HepG2 (cell line): ENCODE measurements around the gene CTSW. TPM values are rescaled to one million over a fixed set of nuclear protein-coding genes. Genes with fewer than 3 reads are reported as not detected.

Experiments used
- ATAC-seq: fragments of 200-7000 bp; cut with Tn5 transposase; 3 replicates; pipeline ENCODE4 v1.9.1; 2020; ENCODE audit warnings: mild to moderate bottlenecking, moderate library complexity
- BruUV-seq: library from RNA; stranded (reverse); fragments of 400-500 nt; replicated peaks from 2 replicates; lab custom pipeline; 2021; lab: Mats Ljungman, UMichigan
- CTCF ChIA-PET: fragments of 300-600 bp; formaldehyde crosslinking; extraction: SDS; loops from one replicate; lab custom pipeline; 2021; ENCODE audit warnings: low total read pairs, inconsistent platforms, low intra/inter-chr PET ratio; lab: Yijun Ruan, JAX
- POLR2A ChIA-PET: fragments of 350-600 bp; sonication (Branson Sonifier 250); formaldehyde crosslinking; loops from one replicate; lab custom pipeline; 2020; ENCODE audit warnings: antibody characterized with exemption, inconsistent platforms; lab: Yijun Ruan, JAX
- DNase-seq: peaks from one replicate; pipeline ENCODE4 v3.0.0-alpha.2; 2015; ENCODE audit warnings: low spot score
- FAIRE-seq: peaks from 3 replicates; lab custom pipeline; 2011; peaks lifted over from hg19 to GRCh38; lab: Jason Lieb, UNC
- H2AFZ ChIP-seq: one replicate; pipeline ENCODE4 v1.6.1; 2011; ENCODE audit warnings: low read length, inconsistent platforms
- H3K27ac ChIP-seq: fragments of 300-600 bp; 3 replicates; pipeline ENCODE4 v1.8.0; 2011; ENCODE audit warnings: mixed run types, mild to moderate bottlenecking, mixed read lengths, low read length, inconsistent platforms; ENCODE audit not compliant: insufficient read depth; ENCODE audit errors: extremely low read length
- H3K27me3 ChIP-seq, 2 experiments: fragments of 200-600 bp in 1 of 2; 2 replicates in 1 of 2; 3 replicates in 1 of 2; pipeline versions ENCODE4 v1.6.0 to v1.8.0; 2011; ENCODE audit warnings: low read length in 2 of 2, mild to moderate bottlenecking in 2 of 2, moderate library complexity in 2 of 2, inconsistent platforms in 1 of 2; ENCODE audit not compliant: insufficient read depth in 2 of 2, control insufficient read depth in 1 of 2
- H3K36me3 ChIP-seq, 2 experiments: fragments of 200-600 bp in 1 of 2; replicated peaks in 1 of 2; 2 replicates in 1 of 2; 3 replicates in 1 of 2; pipeline versions ENCODE4 v1.5.1 to v1.8.0; 2011; ENCODE audit warnings: low read length in 2 of 2, inconsistent platforms in 1 of 2; ENCODE audit not compliant: insufficient read depth in 2 of 2, control insufficient read depth in 1 of 2
- H3K4me1 ChIP-seq: 2 replicates; pipeline ENCODE4 v1.5.1; 2012; ENCODE audit warnings: low read length, inconsistent platforms; ENCODE audit not compliant: insufficient read depth
- H3K4me2 ChIP-seq: 2 replicates; pipeline ENCODE4 v1.6.0; 2011; ENCODE audit warnings: low read depth, low read length, inconsistent platforms
- H3K4me3 ChIP-seq, 3 experiments: fragments of 200-600 bp in 1 of 3; sonication (generic), shearing (Covaris generic) in 1 of 3; replicated peaks in 1 of 3; 2 replicates each; pipeline ENCODE4 v1.5.1; 2011 to 2016; ENCODE audit warnings: low read length in 3 of 3, inconsistent platforms in 2 of 3, low read depth in 2 of 3, mild to moderate bottlenecking in 2 of 3, control low read depth in 1 of 3, mixed read lengths in 1 of 3; ENCODE audit not compliant: insufficient read depth in 1 of 3
- H3K79me2 ChIP-seq: one replicate; pipeline ENCODE4 v1.6.1; 2011; ENCODE audit warnings: low read length, inconsistent platforms; ENCODE audit not compliant: insufficient read depth
- H3K9ac ChIP-seq: 2 replicates; pipeline ENCODE4 v1.6.0; 2011; ENCODE audit warnings: mild to moderate bottlenecking, low read depth, low read length, inconsistent platforms; ENCODE audit not compliant: insufficient read depth
- H3K9me3 ChIP-seq: 2 replicates; pipeline ENCODE4 v1.5.1; 2012; ENCODE audit warnings: mild to moderate bottlenecking, low read length
- H4K20me1 ChIP-seq: 2 replicates; pipeline ENCODE4 v1.6.0; 2011; ENCODE audit warnings: inconsistent platforms, mild to moderate bottlenecking, low read length, moderate library complexity; ENCODE audit not compliant: insufficient read depth
- CBX5 ChIP-seq: sonication (generic); formaldehyde crosslinking; IDR thresholded peaks from 2 replicates; pipeline ENCODE4 v1.4.0; 2020; ENCODE audit warnings: missing genetic modification reagents, borderline replicate concordance
- SAP130 ChIP-seq: IDR thresholded peaks from 2 replicates; pipeline ENCODE4 v1.6.1; 2016; ENCODE audit warnings: low read depth
- SCMH1 ChIP-seq: sonication (generic); formaldehyde crosslinking; IDR thresholded peaks from 2 replicates; pipeline ENCODE4 v1.9.0; 2021; ENCODE audit warnings: missing genetic modification reagents, mild to moderate bottlenecking, borderline replicate concordance
- YY1 ChIP-seq: IDR thresholded peaks from 2 replicates; pipeline ENCODE4 v1.6.1; 2011; ENCODE audit warnings: low read length, low read depth, moderate library complexity, mild to moderate bottlenecking; ENCODE audit not compliant: insufficient read depth, insufficient replicate concordance
- ZNF264 ChIP-seq: sonication (generic); formaldehyde crosslinking; IDR thresholded peaks from 2 replicates; pipeline ENCODE4 v1.4.0; 2020; ENCODE audit warnings: missing genetic modification reagents
- ZNF510 ChIP-seq: sonication (generic); formaldehyde crosslinking; IDR thresholded peaks from 2 replicates; pipeline ENCODE4 v1.4.0; 2020; ENCODE audit warnings: low read depth, mild to moderate bottlenecking, missing genetic modification reagents
- WGBS: methylation state at CpG from one replicate; pipeline ENCODE4 v1.1.6; 2017; ENCODE audit warnings: low lambda C conversion rate; 5-methylcytosine and 5-hydroxymethylcytosine counted together
- in situ Hi-C: cut with HindIII; loops from 2 replicates; pipeline ENCODE4 v1.10.0; 2017; ENCODE audit warnings: low pct_unique_long_range_greater_than_20kb; ENCODE audit not compliant: extremely low pct_ligation_motif_present
- intact Hi-C: fragments of 100-400 bp; cut with micrococcal nuclease; formaldehyde crosslinking; loops from one replicate; pipeline ENCODE4 v1.10.0; 2022; ENCODE audit not compliant: unreplicated experiment
- polyA plus RNA-seq, 8 experiments: library from polyadenylated mRNA; depleted of rRNA in 3 of 8; stranded (reverse) in 7 of 8; unstranded in 1 of 8; fragments of >200 nt; fragmentation: Illumina TruSeq in 4 of 8; extraction: Trizol in 4 of 8; gene quantifications; 2 replicates each; pipeline versions ENCODE4 v1.2.1 to v1.2.3, GENCODE V29; 2011 to 2016; ENCODE audit warnings: low read depth in 4 of 8, missing spikeins in 1 of 8, mixed read lengths in 1 of 8; ENCODE audit not compliant: insufficient read depth in 1 of 8
- total RNA-seq, 5 experiments: library from RNA; depleted of rRNA; stranded (reverse); fragments of >200 nt; fragmentation: Illumina TruSeq; extraction: Trizol; gene quantifications; 2 replicates each; pipeline ENCODE4 v1.2.3, GENCODE V29; 2016; ENCODE audit warnings: low read depth in 1 of 5
- TF ChIP-seq, protein P1 (sequence below): sonication (generic); formaldehyde crosslinking; IDR thresholded peaks from 2 replicates; pipeline ENCODE4 v1.5.1; 2020; ENCODE audit warnings: mild to moderate bottlenecking, missing genetic modification reagents, moderate library complexity

Gene CTSW
- total and polyA plus RNA-seq, 2 of the 13 experiments (the other 11 are each of a cell fraction or from before 2014, with no cell fraction given): 0.09 TPM; not detected in 1

DNA sequence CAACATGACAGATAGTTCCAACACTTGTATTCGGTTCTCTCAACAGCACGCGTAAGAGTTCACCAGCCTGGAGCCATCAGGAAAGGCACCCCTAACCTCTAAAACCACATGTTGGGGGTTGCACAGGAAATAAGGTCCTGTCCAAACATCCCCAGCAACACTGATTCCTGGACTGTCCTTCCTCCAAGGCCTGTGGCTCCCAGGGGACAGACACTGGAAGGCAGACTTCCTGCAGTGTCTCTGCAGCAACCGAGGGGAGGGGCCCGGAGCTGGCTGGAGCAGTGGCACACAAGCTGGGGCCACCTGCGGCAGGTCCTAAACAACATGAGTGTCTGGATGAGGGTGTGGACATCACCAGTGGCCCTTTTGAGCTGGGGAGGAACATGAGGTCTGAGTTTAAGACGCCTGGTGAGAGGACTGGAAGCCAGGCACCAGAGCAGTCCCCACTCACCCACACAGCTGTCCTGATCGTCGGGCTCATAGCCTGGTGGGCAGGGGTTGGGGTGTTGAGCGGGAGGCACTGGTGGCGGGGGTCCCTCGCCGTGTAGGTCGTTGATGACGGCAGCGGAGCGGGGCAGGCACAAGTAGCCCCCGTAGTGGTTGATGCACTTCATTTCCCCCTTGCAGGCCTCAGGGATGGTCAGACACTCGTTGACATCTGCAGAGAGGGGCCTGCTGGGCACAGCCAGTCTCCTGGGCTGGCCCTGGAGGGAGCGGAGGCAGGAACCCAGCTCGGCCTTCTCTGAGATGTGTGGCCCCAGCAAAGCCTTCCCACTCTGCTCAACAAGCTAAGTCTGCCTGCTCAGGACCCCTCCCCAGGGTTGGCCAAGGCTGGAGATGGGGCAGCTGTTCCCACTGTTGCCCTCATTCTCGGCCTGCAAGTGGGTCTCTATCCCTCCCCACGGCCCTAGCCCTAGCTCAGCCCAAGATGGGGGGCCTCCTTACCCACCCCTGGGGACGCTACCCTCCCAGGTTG is 8.6 kb upstream of the CTSW start:
- DNase-seq (no peak), ATAC-seq (peak; percentile 29), FAIRE-seq (no peak)
- Histone ChIP-seq H4K20me1 (no peaks in the 10 kb centered on the region), H3K27me3 (no peaks in the 10 kb centered on the region; a peak in 1 of 5 replicates), H3K4me1 (peaks cover 22% of the 10 kb centered on the region), H3K9ac (peak overlapping the region; percentile 69; the same call in 1 of the 2 replicates), H2AFZ (no peak overlapping the region), H3K4me3 (peak overlapping the region in 1 of 3 experiments; percentile 73; a peak in 2 of 6 replicates), H3K36me3 (peaks cover 0 to 10% of the 10 kb centered on the region in 2 experiments; a peak in 2 of 5 replicates), H3K9me3 (no peaks in the 10 kb centered on the region), H3K79me2 (no peaks in the 10 kb centered on the region), H3K27ac (no peak overlapping the region), H3K4me2 (peak overlapping the region; percentile 71)
- TF ChIP-seq ZNF510 (no peak), CBX5 (CRISPR knock-in tag) (no peak), SAP130 (peak; percentile 19; the same call in 1 of the 2 replicates), ZNF264 (CRISPR knock-in tag) (no peak), YY1 (no peak), SCMH1 (CRISPR knock-in tag) (no peak)
- TF ChIP-seq, protein P1, sequence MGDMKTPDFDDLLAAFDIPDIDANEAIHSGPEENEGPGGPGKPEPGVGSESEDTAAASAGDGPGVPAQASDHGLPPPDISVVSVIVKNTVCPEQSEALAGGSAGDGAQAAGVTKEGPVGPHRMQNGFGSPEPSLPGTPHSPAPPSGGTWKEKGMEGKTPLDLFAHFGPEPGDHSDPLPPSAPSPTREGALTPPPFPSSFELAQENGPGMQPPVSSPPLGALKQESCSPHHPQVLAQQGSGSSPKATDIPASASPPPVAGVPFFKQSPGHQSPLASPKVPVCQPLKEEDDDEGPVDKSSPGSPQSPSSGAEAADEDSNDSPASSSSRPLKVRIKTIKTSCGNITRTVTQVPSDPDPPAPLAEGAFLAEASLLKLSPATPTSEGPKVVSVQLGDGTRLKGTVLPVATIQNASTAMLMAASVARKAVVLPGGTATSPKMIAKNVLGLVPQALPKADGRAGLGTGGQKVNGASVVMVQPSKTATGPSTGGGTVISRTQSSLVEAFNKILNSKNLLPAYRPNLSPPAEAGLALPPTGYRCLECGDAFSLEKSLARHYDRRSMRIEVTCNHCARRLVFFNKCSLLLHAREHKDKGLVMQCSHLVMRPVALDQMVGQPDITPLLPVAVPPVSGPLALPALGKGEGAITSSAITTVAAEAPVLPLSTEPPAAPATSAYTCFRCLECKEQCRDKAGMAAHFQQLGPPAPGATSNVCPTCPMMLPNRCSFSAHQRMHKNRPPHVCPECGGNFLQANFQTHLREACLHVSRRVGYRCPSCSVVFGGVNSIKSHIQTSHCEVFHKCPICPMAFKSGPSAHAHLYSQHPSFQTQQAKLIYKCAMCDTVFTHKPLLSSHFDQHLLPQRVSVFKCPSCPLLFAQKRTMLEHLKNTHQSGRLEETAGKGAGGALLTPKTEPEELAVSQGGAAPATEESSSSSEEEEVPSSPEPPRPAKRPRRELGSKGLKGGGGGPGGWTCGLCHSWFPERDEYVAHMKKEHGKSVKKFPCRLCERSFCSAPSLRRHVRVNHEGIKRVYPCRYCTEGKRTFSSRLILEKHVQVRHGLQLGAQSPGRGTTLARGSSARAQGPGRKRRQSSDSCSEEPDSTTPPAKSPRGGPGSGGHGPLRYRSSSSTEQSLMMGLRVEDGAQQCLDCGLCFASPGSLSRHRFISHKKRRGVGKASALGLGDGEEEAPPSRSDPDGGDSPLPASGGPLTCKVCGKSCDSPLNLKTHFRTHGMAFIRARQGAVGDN (CRISPR knock-in tag): peak; percentile 20
- in situ Hi-C loops (no loop called here), intact Hi-C loops (no loop called here)
- ChIA-PET CTCF (no interaction called here), POLR2A (interaction anchor here (1.0 to 8.9 kb wide), 6 partner anchors 12 to 132 kb away, joined by 3 to 81 read pairs (median 4); partner anchors contain the start of genes CCDC85B, CFL1, FIBP and MUS81)
- 39% methylated on average over 8 of the region's 24 CpGs for WGBS
- no TSS peak for BruUV-seq
